ENCODE data around the gene TICAM2.

GRCh38 chr5:115639377-115639776, 37.1 kb upstream of the TICAM2 start:
- no peak for TF ChIP-seq POLR2A (IDR thresholded peaks at IDR 0.05; ENCODE audit: low read length)
- TF ChIP-seq GATA1 (IDR thresholded peaks at IDR 0.05; ENCODE audit: low read depth, low read length), result no peak

Data from erythroblast (primary cell).